HL-60/S4 (cell line): Measurements from ENCODE around the gene GNAO1.

Experiments used
- in situ Hi-C: fragments of 300-500 bp; cut with MboI; formaldehyde crosslinking; loops from 2 replicates; pipeline ENCODE4 v1.14.3; 2022; ENCODE audit warnings: low sequenced_read_pairs

The GNAO1 gene

DNA sequence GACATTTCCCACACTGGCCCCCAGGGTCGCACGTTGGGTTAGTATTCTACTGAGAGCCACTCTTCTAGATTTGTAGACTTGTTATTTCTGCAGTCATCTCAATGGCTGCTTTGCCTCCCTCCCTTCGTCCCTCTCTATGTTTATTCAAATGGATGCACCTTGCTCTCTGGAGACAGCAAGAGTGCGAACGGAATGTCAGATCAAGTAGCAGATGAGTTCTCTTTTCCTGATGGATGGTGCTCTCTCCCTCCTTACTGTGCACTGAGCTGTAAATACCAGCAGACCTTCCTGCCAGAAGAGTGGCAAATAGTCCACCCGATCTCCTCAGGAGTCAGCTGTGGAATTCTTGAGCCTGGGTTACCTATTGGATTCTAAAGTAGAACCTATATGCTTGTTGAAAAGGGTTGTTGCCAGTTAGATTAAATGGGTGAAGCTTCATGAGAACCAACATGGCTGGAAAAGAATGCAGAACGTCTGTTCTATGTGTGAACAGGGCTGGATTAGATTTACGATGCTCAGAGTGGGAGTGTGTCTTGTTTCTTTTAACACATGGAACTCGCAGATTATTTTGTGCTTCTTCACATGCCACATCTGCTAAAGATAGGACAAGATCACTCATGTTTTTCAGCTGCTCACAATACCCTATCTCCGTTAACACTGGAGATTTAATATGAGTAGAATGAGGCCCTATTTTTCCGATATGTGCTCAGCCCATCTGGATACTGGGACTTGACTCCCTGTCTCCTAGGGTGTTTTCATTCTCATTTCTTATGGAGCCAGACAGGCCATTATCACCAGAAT, 6.1 kb downstream of the GNAO1 start:
- in situ Hi-C loops: no loop called here

DNA sequence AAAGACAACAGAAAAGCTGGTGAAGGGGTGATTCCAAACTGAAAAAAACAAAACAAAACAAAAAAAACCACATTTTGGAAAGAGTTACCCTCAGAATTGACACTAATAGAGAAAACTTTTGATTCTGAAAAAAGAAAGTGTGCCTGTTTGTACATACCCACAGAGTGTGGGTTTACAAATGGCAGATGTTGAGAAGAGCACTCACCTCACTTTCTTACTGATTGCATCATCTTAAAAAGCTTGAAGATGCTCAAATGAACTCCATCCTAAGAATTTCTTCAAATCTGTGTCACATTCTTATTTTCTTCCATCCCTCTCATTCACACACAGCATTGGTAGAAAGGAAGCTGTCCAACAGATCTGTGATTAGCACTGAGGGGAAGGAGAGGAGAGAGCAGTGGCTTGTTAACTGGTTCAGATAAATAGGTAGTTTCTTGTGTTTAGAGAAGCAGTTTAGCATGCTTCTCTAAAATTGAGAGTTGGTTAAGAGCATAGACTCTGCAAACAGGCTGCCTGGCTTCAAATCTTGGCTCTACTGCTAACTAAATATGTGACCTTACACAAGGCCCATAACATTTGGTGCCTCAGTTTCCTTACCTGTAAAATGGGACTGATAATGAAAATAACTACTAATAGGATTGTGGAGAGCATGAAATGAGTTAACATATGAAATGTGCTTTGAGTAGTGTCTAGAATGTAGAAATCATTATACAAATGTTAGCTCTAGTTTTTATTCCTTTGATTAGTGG, 6.9 kb downstream of the GNAO1 start:
- in situ Hi-C loops: no loop called here

DNA sequence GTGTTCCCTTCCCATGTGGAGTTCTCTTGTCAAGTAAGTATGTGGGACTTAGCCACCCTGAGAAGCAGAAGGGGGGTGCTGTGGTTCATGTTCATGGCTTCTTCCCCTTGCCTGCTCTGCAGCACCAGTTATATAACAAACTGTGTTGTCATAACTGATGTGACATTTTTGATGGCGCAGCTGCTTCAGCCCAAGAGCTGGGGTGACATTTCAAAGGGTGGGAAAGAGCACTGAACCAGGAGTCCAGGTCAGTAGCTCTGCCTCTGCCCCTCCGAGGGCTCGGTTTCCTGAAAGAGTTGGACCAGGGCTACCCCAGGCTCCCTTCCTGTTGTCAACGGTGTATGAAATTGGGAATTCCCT, 7.4 kb downstream of the GNAO1 start:
- in situ Hi-C loops: no loop called here

DNA sequence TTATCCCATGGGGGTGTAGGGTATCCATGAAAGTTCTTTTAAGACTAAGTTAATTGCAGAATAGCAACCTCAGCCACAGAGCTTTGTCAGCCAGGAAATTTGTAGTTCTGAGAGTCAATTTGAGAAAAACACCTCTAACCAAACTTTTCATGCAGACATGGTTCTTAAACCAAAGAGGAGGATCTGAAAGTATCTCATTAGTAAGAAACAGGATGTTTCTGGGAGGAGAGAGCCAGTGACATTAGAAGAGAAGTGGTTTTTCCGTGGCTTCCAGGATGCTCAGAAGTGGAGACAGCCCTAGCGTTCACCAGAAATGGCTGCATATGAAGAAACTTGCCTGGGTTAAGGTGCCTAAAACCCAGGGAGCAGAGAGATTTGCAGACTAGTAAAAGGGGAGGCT, 7.9 kb downstream of the GNAO1 start:
- in situ Hi-C loops: no loop called here

DNA sequence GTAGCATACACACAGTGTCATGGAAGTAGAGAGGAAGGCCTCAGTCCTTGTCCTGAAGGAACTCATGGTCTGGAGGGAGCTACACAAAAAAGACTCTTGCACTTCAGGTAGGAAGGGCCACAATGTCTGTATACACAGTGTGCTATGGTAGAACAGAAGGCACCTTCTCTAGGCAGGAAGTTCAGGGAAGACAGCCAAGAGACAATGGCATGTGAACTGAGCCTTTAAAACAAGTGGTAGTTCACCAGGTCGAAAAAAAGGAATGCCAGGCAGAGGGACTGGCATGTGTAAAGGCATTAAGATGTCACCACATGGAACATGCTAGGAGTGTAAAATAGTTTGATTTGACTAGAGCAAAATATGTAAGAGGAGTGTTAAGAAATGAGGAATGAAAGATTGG, 9.7 kb downstream of the GNAO1 start:
- in situ Hi-C loops: no loop called here

DNA sequence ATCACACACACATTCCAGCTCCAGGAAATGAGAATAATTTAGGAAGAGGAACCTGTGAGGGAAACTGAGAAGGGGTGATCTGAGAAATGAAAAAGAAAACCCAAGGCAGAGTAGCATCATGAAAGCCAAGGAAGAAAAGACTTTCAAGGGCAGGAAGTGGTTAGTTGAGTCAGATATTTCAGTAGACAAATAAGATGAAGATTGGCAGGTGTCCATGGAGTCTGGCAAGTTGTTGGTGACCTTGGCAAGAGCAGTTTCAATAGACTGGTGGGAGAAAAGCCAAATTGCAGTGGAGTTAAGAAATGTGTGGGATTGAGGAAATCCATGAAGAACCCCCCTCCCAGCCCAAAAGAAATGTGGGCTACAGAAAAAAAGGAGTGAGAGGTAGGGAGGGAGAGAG, 10.7 kb downstream of the GNAO1 start:
- in situ Hi-C loops: no loop called here

DNA sequence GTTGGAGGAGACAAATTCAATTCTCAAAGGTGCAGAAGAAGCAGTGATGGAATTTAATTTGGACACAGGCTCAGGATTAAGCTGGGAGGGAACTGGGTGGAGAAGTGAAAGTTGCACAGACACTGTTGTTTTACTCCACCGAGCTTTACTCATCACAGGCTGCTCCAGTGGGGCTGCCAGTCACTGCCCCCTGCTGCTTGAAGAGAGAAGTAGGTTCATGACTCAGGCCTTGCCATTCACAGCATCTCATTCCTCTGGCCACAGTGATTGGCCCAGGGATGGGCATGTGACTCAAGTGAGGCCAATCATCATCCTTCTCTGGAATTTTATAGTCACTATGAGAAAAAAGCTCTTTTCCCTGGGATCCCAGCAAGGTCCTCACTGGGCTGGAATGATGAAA, 11.8 kb downstream of the GNAO1 start:
- in situ Hi-C loops: no loop called here

DNA sequence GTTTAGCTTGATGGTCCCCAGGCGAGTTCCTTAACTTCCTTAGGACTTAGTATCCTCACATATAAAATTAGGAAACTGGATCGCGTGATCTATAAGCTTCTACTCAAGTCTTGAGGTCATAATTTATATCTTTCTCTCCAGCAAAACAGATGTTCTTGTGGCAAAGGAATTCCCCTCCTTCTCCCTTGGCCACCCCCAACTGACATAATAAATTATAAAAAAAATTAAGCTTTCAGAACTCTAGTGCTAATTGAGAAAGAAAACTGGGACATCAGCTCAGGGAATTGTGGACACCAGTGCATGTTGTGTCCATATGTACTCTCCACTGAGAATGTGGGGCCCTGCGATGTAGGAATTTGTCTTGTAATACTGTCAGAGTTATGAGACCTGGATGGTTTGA, 13.5 kb downstream of the GNAO1 start:
- in situ Hi-C loops: no loop called here

DNA sequence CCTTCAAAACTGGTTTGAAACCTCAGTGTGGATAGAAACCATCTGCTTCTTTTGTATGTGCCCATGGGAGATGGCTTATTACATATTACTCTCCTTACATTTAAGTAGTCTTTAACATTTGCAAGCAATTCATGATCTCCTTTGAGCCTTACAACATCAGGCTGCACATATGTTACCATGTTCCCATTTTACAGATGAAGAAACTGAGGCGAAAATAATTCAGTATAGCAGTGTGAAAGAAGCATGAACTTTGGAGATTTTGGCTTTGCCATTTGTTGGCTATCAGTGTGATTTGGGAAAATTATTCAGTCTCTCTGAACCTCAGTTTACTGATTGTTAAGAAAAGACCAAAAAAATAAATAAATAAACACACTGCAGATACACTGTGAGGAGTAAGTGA, 15.7 kb downstream of the GNAO1 start:
- in situ Hi-C loops: no loop called here

DNA sequence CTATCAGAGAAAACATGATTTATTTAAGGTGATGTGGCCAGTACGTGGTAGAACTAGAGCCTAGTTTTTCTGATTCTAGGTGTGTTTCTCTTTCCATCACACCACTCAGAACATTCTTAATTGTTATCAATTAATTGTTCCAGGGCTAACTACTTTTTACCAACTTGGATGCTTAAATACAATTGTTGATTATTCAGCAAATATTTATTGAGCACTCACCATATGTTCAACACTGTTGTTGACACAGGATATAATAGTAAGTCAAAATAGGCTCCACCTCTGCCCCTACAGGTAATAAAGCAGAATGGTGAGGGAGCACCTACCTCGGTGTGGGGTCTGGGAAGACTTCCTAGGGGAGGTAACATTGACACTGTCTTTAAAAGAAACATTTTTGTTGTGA, 16.1 kb downstream of the GNAO1 start:
- in situ Hi-C loops: no loop called here

DNA sequence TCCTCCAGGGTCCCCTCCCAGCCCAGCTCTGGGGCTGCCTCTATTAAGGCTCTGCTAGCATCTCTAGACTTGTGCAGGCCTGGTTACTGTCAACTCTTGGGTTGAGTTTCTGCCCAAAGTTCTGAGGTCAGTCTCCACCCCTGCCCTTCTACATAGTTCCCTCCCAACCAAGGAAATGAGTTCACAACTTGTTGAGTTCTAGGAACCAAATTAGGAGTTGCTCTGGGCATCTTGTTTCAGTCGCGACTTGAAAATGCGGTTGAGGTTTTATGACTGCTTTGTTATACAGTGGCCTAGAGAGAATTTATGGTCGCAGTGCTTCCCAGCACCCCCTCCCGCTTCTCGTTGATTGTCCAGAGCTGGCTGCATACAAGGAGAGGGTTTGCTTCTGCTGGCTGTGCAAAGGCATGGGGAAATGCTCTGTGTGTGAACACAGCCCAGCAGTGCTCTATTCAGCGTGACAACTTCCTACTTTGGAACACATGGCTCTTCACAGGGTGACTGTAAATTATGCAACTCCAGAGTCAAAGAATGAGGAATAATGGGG, 20.2 kb downstream of the GNAO1 start:
- in situ Hi-C loops: no loop called here

DNA sequence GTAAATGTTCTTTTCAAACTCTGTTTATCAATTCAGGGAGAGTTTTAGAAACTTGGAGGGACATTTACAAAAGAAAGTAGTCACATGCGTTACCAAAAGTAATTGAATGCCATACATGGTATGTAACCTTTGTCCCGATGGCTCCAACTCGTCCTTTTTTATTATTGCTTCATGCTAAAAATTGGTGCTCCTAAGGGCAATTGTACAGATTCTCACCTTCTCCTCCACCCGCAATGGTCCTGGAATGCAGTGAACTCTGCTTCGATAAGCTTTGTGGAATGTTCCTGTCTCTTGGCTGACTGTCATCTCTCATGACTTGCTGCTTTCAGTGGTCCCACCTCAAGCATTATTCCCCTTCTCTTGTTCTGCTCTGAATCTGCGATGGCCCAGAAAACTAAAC, 20.9 kb downstream of the GNAO1 start:
- in situ Hi-C loops: no loop called here

DNA sequence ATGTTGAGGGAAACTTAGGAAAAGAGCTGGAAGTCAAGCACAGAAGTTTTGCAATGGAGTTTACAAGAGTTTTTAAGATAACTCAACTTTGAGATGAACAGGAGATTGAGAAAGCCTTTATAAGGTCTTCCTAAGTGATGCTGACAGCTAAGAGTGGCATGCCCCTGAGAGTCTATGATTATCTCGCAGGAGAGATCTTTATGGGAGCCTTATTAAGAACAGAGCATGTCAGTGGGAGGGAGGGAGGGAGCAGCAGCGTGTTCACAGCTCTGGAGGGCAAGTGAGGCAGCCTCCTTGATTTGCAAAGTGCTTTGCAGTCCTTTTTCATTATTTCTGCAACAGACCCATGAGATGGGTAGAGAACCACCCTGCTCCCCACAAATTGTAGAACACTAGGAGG, 30.7 kb downstream of the GNAO1 start:
- in situ Hi-C loops: no loop called here

DNA sequence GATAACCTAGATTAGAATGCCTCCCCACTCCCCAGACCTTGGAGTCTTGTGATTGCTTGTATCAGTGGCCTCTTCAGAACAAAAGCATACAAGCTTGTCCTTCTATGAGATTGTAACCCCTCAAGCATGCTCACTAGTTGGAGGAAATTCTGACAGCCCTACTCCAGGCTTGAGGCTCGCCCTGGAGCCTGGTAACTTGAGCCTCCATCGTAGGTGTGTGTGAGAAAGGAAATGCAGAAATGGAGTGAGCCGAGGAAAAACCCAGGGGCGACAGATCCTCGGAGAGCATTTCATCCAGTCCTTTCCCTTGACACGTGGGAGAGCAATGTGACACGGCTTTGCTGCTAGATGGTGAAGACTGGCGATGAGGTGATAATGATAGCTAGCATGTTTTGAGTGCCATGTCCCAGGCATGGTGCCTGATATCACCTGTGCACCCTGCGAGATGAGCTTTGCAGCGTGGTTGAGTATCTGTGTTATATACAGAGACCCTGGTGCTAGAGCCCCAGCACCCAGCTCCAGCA, 31.2 kb downstream of the GNAO1 start:
- in situ Hi-C loops: no loop called here

DNA sequence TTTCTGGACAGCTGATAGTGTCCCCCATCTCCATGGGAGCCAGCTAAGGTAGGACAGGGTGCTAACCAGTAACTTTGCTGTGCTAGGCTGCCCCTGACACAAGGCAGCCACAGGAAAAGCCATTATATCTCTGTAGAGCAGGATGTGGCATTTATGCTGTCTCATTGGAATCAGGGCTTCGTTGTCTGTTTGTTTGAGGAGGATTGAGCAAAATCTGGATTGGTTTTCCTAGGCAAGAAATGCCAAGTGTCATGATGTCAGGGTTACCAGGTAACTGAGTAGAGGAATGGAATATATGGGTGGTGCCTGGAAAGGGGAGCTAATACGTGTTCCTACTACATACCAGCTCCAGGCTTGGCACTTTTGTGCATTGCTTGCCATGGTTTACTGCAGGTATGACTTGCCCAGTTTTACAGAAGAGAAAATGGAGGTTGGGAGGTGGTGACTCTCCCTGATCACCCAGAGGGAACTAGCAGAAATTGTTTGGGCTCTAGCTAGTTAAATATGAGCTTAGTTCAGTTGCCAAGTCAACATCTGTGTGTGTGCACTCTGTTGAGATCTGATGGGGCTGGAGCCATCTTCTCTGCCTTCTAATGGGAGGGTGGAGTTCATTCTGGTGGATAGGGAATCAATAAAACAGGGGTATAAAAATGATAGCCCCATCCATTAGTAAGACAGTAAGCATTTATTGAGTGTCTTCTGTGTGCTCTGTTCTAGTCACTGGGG, 33.9 kb downstream of the GNAO1 start:
- in situ Hi-C loops: no loop called here

DNA sequence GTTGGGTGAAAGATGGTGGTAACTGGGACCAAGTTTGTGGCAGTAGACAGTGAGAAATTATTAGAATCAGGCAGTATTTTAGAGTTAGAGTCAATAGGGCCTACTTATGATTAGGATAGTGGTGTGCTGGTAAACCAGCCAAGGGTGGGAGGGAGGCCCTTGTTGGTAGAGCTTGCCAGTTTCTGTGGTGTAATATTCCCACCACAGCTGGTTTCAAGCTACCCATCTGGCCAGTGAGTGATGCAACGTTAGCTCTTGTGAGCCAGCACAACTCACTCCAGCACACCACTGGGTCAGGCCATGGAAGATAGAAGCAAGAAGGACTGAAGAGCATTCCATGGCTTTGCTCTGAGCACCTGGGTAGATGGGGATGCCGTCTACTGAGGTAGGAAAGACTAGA, 34.9 kb downstream of the GNAO1 start:
- in situ Hi-C loops: no loop called here

DNA sequence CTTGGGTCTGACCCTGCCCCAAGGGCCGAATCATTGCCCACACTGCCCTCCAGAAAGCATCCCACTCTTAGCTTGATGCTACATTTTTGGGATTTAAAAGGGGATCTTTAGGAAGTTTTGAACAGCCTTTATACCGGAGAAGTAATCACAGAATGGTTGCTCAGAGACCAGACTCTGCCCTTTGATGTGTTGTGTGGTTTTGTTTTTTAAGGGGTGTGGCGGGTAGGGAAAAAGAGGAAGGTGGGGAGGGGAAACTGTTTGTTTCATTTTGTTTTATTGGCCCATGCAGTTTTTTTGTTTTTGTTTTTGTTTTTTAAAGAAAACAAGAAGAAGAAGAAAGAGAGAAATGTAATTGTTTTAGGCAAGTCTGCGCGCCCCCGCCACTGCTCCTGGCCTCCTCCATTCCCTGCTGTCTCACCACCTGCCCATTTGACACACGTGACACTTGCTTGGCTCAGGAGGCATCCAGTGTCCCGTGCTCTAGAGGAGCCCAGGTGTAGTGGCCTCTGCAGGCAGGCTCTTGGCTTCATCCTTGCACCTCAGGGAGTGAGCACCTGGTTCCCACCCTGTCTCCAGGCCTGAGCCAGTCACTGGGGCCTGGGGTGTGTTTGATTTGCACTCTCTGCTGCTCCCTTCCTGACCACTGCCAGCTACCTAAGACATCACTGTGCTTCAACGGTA, 35.7 kb downstream of the GNAO1 start:
- in situ Hi-C loops: no loop called here

DNA sequence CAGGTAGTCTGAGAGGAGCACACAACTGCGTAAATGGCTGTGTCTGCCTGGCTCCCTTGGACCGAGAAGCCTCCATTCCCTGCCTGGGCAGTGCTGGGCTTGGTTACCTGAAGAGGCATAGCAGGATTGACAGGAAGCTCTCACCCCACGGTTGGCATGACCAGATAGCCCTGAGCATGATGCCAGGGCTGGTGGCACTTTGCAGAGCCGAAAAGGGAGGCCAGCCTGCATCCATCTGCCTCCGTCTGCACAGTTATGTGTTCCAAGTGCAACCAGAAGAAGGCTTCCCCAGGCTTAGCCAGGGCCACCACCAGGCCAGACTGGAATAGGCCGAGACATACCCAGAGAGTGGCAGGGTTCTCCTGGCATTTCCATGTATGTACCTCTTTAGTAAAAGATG, 36.6 kb downstream of the GNAO1 start:
- in situ Hi-C loops: no loop called here

DNA sequence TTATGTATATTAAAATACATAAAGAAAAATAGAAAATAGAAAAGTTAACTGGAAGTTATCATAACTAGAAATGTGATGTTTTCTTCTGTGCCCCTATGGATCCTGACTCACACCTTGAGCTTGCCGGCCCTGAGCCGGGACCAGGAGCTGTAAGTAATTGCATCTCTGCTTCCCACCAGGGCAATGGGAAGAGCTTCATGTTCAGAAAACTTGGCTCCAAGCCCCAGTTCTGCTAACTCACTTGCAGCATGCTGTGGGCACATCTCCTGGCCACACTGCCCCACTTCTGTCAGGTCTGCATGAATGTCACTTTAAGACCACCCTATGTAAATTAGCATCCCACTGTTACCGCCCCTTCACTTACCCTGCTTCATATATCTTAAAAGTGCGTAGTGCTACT, 37.2 kb downstream of the GNAO1 start:
- in situ Hi-C loops: no loop called here

DNA sequence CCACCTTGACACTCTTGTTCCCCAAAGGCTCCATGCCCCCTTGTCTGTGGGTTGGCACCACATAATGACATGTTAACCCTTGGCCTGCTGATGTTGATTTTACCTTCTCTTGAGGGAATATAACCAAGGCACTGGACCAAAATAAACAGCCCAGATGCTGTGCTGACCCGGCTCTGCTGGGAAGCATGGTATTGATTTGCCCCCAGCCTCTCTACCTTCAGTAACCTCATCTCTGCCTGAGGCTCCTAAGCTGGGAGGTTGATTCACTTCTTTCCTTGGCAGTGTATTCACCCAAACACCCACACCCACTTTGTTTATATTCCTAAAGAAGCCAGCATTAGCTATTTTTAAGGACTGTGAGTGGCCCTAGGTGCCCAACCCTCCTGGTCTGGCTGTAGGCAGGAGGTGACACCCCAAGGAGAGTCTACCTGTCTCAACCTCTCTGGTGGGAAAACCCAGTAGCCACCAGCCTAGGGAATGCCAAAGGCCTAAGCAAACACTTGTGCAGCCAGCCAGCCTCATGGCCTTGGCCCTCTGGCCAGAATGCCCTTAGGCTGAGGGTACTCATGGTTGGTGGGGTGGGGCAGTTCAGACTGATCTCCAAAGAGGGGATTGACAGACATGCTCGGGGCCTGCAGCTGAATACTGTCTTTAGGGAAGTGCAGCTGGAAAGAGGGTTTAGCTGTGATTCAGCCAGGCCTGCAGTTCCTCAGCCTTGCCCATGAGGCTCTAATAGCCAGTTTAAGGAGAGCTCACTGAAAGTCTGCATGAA, 42.7 kb downstream of the GNAO1 start:
- in situ Hi-C loops: no loop called here
